T-helper 1 cell treated with Interleukin-12 subunit alpha and Interleukin-12 subunit beta and Interleukin-4 antibody, amounts not matched to agents 30 ng/mL and 1 ng/mL, for 36 hours (primary cell): ENCODE measurements around the gene PDLIM4. TPM values are rescaled to one million over a fixed set of nuclear protein-coding genes. Genes with fewer than 3 reads are reported as not detected.

Source experiments
- intact Hi-C: fragments of 100-400 bp; cut with micrococcal nuclease; formaldehyde crosslinking; loops from one replicate; pipeline ENCODE4 v1.15.1; 2024
- total RNA-seq: library from RNA; stranded (reverse); gene quantifications from 2 replicates; pipeline ENCODE4 v1.2.3, GENCODE V29; 2022

The PDLIM4 gene, protein sequence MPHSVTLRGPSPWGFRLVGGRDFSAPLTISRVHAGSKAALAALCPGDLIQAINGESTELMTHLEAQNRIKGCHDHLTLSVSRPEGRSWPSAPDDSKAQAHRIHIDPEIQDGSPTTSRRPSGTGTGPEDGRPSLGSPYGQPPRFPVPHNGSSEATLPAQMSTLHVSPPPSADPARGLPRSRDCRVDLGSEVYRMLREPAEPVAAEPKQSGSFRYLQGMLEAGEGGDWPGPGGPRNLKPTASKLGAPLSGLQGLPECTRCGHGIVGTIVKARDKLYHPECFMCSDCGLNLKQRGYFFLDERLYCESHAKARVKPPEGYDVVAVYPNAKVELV
- total RNA-seq, result 0.17 and 0.74 TPM in 2 replicates

DNA sequence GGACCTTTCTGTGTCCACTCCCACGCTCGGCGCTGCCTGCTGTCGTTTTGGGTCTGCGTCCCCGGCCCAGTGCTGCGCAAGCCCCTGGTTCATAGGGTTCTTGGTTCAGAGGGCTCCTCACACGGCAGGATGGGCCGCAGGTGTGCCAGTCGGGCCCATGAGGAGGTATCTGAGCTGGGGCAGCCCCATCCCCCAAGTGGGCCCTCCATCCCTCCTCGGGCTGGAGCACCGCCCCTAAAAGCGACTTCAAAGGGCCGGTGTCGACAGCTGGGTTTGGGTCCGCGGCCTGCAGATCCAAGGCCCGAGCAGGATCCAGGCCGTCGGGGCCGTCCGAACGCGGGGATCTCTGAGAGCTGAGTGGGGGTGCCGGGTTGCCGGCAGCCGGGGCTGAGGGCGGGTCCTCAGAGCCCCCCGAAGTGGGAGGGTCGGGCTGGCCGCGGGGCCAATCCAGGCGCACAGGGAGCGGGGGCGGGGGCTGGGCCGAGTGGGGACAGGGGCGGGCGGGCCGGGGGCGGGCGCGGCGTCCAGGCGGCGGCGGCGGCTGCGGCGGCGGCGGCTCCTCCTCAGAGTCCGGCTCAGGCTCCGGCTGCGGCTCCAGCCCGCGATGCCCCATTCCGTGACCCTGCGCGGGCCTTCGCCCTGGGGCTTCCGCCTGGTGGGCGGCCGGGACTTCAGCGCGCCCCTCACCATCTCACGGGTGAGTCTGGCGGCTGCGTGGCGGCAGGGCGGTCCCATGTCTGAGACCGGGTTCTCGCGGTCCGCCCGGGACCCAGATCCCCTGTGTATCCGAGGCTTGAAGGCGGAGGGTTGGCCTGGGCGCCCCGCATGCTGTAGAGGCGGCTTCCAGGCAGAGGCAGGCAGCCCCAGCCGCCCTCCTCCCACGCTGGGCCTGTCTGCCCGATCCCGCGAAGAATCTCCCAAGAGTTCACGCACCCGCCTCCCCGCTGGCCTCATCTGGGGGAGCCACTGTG lies at the start of gene PDLIM4:
PDLIM4 (plus strand) TSS at position 566 of the 971 bp plus-strand sequence; CDS start at position 605, 39 bp downstream.
- intact Hi-C loops, result no loop called here

DNA sequence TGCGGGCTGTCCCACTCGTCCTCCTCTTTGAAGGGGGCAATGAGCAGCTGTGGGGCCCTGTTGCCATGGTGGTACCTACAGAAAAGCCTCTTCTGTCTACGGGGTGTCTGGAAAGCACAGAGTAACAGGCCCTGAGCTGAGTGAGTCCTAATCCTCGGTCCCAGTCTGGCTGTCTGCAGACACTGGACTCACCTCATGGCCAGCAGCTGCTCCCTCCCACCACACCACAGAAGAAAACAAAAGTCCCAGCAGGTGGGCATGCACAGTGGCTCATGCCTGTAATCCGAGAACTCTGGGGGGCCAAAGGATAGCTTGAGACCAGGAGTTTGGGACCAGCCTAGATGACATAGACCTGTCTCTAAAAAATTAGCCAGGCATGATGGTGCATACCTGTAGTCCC lies 49.7 kb upstream of the PDLIM4 start:
- intact Hi-C loops, result no loop called here

DNA sequence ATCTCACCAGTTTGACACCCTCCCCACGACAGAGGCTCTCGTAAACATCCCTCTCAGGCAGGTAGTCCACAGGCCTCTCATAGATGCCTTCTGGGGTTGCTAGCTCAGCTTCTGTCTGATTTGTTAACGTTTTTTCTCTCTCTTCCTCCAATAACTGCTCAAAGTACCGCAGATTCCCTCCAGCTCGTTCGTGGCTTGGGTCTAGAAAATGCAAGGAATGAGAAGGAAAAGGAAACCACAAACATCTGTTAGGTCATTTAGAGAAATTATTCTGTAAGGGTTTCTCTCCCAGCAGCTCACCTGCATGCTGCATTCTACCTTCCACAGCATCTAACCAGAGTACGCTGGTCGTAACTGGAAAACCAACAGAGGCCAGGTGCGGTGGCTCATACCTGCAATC lies 48.4 kb upstream of the PDLIM4 start:
- intact Hi-C loops, result no loop called here

DNA sequence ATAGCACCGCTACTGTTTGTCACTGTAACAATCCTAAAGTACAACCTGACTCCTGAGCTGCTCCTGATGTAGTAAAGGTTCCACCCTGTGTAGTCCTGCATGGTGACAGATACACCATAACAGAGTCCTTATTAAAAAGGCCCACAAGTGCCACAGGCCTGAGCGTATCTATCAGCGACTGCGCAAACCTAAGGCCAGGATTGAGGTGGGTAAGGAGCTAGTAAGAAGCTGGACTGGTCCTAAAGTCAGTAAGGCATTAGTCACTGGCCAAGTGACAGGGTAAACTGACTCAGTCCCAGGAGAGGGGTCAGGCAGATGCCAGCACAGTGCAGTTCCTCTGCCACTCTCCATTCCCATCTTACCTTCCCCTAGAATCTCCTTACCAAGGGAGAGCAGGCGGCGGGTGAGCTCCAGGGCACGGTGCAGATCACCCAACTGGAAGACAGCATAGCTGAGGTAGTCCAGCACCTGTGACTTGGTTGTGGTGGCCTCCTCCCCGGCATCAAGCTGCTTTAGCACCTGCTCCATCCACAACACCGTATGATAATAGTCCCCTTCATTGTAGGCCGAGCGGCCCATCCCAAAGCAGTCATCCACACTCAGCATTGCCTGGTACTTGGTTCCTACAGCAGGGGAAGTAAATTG lies 47.5 kb upstream of the PDLIM4 start:
- intact Hi-C loops, result no loop called here

DNA sequence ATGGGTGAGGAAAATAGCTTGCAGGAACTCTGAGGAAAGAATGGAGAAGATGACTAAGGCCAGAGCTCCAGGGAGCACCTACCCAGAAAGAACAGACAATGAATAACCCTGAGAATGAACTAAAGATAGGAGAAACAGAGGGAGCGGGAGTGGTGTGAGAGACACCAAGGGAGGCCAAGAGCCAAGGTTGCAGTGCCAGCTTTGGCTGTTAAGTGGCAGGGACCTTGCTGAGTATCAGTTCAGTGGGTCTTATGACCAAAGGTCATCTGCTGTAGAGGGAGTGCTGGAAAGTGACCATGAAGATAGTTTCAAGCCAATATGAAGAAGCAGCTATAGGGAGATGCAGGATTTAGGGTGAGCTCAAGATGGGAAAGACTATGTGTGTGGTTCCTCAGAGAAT lies 46.6 kb upstream of the PDLIM4 start:
- intact Hi-C loops, result no loop called here

DNA sequence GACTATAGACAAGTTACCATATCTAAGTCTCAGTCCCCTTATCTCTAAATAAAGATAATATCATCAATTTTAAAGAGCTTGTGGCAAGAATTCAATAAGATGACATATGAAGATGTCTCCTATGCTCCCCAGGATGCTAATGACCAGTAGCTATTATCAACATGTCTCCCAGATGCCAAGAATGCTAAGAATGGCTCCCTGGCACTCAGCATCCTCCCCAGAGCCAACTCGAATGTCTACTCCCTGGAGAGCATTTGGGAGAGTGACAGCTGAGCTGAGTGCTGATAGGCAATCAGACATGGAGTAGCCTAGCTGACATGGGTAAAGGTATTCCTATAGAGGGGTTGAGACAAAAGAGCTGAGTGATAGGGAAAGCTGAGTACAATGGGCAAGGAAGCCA lies 45.7 kb upstream of the PDLIM4 start:
- intact Hi-C loops, result no loop called here

DNA sequence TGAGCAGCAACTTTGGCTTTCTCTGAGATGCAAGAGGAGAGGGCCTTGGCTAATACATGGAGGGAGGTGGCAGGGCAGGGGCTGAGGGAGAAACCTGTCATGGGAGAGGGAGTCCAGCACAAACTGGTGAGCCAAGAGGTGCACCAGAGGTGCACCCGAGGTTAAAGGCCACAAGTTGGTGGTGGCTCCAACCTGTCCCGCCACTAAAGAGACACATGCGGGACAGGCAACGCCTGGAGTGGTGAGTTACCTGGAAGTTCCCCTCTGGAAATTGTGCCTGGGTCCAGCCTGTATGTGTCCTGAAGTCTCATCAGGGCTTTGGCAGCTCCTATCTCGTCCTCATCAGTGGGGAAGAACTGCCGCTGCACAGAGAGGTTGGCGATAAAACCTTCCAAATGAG lies 43.8 kb upstream of the PDLIM4 start:
- intact Hi-C loops, result no loop called here

DNA sequence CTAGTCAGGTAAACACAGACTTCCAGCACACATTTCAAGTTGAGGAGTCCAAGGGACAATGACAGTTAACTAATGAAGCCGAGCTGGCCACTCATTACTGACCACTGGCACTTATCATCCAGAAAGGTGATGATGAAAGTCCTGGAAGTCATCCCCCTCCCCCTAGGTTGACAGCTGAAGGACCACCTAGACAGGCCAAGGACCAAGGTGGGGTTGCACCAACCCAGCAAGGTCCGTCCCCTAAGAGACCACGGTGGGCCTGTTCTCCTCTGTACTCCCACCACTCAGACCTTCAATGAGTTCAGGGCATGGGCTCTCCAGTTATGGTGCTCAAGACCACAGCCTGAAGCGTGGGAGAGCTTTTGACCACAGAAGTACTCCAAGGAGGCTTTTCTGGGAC lies 43.0 kb upstream of the PDLIM4 start:
- intact Hi-C loops, result no loop called here

DNA sequence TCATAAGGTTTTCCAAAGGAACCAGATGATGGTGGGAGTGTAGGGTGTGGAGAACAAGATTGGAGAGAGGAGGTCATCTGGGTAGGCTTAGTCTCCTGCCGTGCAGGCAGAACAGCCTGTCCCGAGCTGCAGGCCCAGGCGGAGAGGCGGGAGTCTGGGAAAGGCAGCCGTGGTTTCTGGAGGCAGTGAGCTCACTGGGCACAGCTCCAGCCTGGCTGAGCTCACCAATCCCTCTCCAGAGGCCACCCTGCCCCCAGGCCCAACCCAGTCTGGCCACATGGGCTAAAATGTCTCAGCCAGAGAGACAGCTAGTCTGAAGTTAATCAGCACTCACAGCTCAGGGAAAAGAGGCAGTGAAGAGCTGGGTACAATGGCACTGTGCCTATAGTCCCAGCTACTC lies 42.2 kb upstream of the PDLIM4 start:
- intact Hi-C loops, result no loop called here

DNA sequence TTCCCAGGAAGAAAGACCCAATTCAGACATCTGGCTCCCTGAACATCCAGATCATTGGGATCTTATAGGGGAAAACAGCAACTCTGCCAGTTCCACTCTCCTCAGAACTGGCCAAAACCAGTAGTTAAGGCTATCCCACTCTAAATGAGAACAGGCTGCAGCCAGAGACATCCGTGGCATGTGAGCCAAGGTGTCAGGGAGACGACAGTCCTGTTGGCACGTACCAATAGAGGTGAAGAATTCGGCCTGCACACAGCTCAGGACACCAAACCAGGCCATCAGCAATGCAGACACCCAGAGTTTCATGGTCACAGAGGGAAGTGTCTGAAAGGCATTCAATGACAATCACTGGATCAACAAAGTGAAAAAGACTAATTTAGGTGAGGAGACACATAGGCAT lies 39.2 kb upstream of the PDLIM4 start:
- intact Hi-C loops, result no loop called here

DNA sequence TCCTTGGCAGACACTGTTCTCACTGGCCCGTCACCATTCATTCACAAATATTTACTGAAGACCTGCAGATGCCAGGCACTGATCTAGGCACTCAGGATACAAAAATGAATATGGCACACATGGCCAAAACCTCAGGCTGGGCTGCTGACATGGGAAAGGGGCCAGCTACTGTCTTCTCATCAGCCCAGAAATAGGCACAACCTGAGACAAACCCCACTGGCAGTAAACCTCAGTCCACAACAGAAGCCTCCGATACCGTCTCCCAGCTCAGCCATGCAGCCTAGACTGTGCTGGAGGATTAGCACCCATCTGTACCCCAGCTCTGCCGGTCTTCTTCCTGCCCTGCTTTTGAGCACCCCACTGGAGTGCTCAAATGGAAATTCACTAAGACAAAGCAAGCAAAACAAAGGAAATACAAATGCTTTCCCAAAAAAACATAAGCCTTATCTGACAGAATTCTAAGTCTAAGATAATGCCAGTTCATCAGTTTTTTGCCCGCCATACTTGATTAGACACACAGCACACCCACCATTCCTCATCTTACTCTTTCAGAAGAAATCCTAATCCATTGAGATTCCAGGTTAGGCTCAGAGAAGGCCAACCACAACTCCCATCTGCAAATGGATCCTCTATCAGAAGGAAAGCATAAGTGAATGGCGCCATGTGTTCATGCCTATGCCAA lies 38.1 kb upstream of the PDLIM4 start:
- intact Hi-C loops, result no loop called here

DNA sequence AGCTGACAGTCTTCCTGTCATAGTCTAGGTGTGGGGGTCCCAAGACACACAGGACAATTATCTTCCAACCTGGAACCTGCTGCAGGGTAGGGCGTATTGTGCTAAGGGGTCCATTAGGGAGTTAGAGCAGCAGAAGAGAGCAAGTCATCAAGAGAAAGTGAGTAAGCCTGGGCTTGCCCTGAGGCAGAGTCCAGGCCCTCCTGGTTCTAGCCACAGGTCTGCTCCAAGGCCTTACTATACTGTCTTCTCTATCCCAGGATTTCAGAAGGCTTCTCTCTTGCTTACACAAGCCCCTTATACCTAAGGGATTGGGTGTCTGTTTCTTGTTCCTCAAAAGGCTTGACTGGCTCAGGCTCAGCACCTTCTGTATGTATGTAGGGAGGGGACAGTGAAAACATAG lies 37.5 kb upstream of the PDLIM4 start:
- intact Hi-C loops, result no loop called here

DNA sequence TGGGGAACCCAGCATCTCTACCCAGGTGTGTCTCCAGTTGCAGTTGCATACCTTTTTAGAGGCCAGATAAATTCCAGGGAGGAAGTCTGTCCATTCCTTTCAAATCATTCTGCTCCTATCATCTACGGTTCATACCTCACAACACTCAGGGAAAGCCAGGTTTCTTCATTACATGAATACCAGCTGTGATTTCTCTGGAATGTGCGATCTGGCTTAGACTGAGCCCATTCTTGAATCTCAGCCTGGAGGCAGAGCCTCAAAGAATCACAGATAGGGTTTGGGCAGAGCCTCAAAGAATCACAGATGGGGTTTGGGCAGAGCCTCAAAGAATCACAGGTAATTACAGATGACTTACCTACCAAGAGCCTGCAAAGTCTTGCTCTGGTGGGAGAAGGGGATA lies 37.0 kb upstream of the PDLIM4 start:
- intact Hi-C loops, result no loop called here

DNA sequence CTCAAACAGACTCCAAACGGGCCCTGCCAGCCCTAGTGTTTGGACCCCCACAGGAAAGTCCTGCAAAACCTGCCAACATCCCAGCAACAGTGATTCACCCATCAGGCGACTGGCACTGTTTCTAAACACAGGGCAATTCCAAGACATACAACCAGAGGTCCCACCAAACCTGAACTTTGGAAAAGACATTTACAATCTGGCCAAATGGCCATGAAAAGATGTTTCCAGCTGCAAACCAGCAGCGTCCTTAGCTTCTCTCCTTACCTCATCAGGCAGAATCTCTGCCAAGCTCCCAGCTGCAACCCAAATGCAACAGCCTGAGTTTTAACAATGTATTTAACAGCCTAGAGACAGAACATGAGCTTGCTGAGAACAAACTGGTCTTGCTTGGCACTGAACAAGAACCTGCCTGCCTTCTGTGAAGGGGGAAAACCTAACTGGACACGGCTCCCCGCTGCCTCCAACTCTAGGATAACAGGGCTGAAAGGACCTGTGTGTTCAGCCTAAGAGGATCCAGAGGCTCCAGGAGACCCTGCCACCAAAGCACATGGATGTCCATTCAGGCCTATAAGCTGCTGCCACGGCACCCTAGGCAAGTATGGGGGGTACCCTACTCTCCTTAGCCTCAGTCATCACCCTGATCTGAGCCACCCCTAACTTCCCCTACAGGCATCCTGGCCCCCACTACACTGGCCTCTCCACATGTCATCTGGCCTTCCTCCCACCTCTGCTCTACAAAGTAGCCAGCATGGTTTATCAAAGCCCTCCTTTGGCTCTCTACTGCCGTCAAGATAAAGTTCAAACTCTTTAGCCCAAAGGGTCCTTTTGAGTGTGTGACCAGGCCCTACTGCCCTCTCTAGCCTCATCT lies 35.5 kb upstream of the PDLIM4 start:
- intact Hi-C loops, result no loop called here

DNA sequence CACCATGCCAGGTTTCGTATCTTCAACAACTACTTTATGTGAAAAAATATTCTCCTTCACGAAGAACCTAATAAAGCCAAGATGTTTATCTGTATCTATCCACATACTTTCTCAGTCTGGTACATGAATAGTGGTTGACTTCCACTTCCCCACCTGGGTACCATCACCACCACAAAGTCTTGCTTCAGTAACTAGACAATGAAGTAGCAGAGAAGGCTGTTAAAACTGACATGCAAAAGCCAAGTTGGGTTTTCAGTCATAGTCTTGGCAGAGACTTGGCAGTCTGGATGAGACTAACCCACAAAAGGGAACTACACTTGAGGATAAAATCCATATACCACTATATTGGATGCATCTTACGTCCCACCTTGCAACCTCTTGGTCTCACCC lies 34.9 kb upstream of the PDLIM4 start:
- intact Hi-C loops, result no loop called here

DNA sequence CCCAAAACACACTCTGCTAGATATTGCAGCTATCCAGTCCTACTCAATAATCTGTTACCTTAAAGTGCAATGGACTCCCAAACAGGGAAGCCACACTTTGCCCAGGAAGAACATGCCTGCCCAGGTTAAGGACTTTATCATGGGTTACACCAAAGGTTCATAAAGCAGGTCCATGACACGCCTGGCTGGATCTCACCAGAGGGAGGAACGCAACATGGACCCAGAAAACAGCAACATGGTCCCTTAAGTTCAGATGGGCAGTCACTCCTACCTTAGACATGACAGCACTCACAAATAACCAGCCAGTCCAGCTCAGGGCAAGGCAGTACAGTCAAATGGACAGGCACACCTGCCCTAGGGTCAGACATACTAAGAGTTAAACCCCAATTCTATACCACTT lies 33.6 kb upstream of the PDLIM4 start:
- intact Hi-C loops, result no loop called here

DNA sequence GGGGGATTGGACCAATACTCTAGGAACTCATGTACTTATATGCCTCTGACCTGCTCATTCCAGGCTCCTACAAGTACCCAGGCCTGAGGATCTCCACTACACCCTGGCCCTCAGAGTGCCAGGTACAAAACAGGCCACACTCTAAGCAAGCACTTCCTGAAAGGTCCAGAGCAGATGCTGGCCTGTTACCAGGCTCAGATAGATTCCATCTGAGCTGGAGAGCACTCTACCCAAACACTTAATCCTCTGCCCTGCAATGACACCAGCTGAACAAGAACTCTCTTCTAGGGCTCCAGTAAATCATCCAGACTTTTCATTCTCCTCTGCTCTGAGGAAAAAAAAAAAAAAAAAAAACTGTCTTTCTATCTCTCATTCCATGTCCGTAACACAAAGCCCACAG lies 32.8 kb upstream of the PDLIM4 start:
- intact Hi-C loops, result no loop called here

DNA sequence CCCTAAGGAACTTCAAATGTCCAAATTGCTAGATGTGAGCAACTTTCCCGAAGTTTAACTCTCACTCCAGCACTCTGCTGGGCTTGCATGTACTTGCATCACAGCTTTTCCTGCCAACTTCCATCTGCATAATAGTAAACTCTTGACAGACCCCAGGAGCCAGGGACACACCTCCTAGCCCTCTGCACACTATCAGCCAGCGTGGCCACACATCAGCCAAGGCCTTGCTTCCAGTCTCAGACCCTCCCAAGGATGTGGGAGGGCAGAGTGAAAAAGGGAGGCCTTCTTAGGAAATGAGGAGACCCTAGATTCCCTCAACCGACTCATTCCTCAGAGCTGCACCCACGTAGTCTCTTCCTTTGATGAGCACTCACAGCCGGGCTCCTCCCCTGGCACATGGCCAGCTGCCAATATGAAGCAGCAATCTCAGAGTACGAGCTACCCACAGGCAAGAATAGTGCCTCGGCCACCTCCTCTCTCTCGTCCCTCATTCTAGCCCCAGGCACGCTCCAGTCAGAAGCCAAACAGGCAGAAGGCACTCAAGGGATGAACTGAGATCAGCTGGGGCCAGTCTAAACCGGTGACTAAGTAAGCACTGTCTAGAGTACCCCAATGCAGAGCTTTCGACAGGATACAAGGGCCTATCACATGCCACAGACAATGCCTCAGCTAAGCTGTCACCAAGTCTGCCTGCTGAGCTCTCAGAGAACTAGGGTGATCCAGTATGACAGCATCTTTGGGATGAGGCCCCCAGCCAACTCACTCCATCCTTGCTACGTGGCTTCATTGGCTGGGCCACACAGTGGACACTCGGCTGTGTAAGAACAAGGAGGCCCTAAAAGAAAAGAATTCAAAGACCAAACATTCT lies 32.1 kb upstream of the PDLIM4 start:
- intact Hi-C loops, result loop anchor here (2.0 kb wide), 1 partner anchor 161 kb away; no protein-coding TSS in a partner anchor

DNA sequence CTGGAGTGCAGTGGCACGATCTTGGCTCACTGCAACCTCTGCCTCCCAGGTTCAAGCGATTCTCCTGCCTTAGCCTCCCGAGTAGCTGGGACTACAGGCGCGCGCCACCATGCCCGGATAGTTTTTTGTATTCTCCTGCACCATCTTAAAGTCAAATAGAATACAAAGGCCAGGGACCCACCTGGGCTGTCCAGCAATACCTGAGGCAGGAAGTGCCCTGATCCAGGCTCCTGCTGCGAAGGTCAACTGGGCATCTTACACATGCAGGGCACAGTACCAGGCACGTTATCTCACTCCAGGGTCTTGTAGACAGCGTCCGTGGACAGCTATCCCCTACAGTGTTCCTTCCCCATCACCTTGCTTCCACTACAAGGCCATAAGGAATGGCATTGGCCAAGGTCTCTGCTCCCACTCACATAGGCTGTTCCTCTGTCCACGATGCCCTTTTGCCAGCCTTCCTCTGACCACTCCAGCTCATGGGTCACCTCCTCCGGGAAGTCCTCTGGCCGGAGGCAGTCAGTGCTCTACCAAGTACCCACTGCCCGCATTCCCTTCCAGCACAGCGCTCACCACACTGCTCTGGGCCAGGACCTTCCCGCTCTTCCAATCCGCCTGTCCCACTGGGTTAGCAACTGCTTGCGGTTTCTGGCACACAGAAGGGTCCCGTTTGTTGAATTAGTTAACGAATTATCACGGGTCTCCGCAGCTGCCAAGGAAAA lies 30.8 kb upstream of the PDLIM4 start:
- intact Hi-C loops, result loop anchor here (2.0 kb wide), 1 partner anchor 162 kb away; no protein-coding TSS in a partner anchor
